AG10803 (cell line): ENCODE results near the gene MAD2L2.
A peak's percentile ranks its signal among the peaks of the same experiment; 100 is the strongest.

Source experiments
- DNase-seq: peaks from one replicate; pipeline ENCODE4 v3.0.0; 2010; ENCODE audit warnings: low read depth
- H3K4me3 ChIP-seq: 2 replicates; pipeline ENCODE4 v1.5.1; 2011; ENCODE audit warnings: mild to moderate bottlenecking, low read length, control low read depth
- CTCF ChIP-seq: conservative IDR thresholded peaks from 2 replicates; pipeline ENCODE4 v1.5.1; 2011; ENCODE audit warnings: mild to moderate bottlenecking, low read length, control low read depth, inconsistent platforms

MAD2L2 gene

GRCh38 chr1:11697893-11698210, 16.9 kb upstream of the MAD2L2 start:
- H3K4me3 ChIP-seq: no peak overlapping the region
- no peak for TF ChIP-seq CTCF
- no peak for DNase-seq

- H3K4me3 ChIP-seq: no peak overlapping the region
- no peak for DNase-seq
- no peak for TF ChIP-seq CTCF
These were observed 16.4 kb upstream of the MAD2L2 start for GRCh38 chr1:11697188-11697892.

- no peak for TF ChIP-seq CTCF
- DNase-seq: no peak
- no peak overlapping the region for H3K4me3 ChIP-seq
These were observed 14.9 kb upstream of the MAD2L2 start for GRCh38 chr1:11695861-11696260.

GRCh38 chr1:11693917-11694316, 13.0 kb upstream of the MAD2L2 start:
- DNase-seq: no peak
- no peak for TF ChIP-seq CTCF
- no peak overlapping the region for H3K4me3 ChIP-seq

- no peak overlapping the region for H3K4me3 ChIP-seq
- DNase-seq: peak; percentile 82
These were observed 12.2 kb upstream of the MAD2L2 start for GRCh38 chr1:11693024-11693590.

GRCh38 chr1:11691928-11692711, 11.2 kb upstream of the MAD2L2 start:
- DNase-seq: no peak
- H3K4me3 ChIP-seq: no peak overlapping the region
- TF ChIP-seq CTCF: no peak

More at GRCh38 chr1:11693024-11693590, 12.2 kb upstream of the MAD2L2 start:
- no peak for TF ChIP-seq CTCF

GRCh38 chr1:11691302-11691914, 10.5 kb upstream of the MAD2L2 start, which contains the start of gene DRAXIN:
Gene DRAXIN, plus strand, starts transcription at chr1:11691710. Its CDS starts 14,549 bp downstream, at chr1:11706259.
- no peak for TF ChIP-seq CTCF
- no peak within 1 kb of the TSS for H3K4me3 ChIP-seq
- DNase-seq: no peak
